HG03280 (cell line): Measurements from ENCODE around the gene RACK1.

Source experiments
- ATAC-seq: cut with Tn5 transposase; IDR thresholded peaks from one replicate; pipeline ENCODE4 v1.9.1; 2021; ENCODE audit warnings: mild to moderate bottlenecking, moderate library complexity; ENCODE audit not compliant: unreplicated experiment

Gene RACK1

DNA sequence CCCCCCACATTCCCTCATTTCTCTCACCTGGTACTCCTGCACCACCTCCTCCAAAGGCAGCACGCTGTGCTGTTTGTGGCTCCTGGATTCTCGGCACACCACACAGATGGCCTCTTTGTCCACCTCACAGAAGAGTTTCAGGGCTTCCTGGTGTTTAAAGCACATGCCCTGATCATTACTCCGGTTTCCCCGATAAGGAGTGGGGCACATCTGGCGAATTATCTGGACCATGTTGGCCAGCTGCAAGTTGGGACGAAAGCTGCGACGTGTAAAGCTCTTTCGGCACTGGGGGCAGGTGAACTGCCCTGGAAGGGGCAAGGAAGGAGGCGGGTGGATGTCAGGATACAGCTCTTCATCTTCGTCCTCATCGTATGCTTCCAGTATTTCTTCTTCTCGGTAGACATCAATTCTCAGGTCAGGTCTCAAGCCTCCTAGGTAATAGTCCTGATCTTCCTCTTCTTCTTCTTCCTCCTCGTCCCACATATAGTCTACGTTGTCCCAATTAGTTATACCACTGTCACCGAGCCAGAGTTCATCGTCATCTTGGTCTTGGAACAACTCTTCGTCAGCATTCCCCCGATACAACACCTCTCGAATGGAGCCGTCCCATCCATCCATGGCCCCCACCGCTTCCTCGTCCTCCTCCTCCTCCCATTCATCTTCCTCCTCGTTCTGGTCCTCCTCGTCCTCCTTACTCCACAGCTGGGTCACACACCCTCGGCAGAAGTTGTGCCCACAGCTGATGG, 16.4 kb upstream of the RACK1 start:
- no peak for ATAC-seq

DNA sequence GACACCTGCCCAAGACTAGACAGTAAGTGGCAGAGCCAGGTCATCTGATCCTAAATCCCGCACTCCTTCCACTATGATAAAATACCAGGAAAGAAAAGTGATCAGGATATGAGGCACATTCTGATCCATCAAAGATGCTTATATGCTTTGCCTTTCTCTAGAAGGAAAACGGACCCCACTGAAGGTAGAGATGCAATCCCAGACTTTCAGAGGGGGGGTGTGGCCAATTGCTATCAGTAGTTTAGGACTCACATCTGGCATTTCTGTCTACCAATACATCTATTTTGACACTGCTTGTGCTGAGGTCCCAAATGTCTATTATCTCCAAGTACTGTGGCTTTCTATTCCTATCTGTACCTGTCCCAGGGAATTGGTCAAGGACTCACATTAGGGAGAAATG, 15.6 kb upstream of the RACK1 start:
- no peak for ATAC-seq

DNA sequence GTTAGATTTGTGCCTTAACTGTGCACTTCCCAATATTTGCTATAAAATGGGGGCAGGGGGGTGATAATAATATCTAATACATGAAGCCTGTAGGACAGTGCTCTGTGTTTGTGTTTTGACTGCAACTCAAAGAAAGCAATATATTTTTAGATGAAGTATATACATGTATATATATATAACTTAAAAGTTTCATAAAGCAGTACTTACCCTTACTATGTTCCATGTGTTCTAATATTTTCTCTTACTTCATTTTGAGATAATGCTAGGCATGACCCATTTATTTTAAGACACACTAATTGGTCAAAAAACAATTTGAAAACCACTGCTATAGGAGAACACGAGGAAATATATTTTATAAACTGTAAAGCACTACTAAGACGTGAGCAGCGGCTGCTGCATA, 14.9 kb upstream of the RACK1 start:
- ATAC-seq, result no peak

DNA sequence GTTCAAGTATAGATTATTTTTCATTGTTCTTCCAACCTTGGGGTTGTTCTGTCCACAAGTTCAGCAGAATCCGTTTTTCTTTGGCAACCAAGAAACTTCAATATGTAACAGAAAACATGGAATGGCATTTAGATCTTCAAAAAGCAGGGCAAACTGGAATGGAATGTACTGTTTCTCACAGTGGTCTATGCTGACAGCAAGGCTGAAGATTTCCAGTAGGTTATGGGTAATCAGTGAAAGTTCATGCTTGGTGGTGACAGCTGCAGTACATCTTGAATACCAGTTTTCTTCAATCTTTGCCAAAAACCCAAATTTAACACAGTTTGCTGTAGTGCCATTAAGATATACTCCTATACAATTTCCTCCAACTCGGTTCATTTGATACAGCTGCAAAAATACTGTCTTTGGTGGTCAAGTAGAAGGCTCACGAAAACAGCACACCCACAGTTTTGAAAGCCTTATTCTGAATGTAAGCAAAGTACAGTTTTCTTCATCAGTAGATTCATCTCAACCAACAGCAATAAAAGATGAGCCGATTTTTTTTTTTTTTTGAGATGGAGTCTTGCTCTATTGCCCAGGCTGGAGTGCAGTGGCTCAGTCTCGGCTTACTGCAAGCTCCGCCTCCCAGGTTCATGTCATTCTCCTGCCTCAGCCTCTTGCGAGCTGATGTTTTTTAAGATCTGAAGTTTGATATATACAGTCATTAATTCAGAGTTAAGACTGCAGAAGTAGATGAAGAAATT, 12.3 kb upstream of the RACK1 start:
- no peak for ATAC-seq

DNA sequence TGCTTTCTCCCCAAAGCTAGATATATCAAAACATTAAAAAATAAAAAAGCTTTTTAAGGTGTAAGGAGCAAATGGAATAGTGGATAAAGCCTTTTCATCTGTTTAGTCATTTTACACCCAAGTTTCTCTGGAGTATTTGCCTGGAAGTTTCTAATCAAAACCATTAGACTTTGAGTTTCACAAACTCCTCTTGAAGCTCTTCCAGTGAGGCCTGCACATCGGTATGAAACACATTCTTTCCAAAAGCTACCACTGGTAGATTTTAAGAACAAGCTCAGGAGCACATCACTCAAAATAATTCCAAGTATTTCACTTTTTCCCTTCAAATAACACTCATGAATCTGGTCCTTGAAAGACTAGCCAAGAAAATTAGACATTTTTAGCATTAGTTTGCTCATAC, 11.6 kb upstream of the RACK1 start:
- ATAC-seq, result no peak

DNA sequence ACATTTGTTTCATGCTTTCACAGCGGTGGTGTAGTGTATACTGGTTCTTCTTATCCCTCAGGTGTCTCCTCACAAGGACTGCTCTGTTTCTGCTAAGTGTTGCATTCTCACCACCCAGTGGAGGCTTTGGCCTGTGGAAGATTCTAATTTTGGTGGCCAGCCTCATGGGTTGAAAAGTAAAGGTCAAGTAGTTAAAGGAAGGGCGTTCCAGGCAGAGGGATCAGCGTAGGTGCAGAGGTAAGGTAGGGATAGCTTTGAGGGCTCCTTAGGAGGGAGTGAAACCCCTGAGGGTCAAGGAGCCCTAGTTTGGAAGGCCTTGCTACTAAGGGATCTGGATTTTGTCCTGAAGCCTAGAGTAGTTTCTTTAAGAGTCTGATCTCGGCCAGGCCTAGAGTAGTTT, 4.6 kb upstream of the RACK1 start:
- no peak for ATAC-seq

DNA sequence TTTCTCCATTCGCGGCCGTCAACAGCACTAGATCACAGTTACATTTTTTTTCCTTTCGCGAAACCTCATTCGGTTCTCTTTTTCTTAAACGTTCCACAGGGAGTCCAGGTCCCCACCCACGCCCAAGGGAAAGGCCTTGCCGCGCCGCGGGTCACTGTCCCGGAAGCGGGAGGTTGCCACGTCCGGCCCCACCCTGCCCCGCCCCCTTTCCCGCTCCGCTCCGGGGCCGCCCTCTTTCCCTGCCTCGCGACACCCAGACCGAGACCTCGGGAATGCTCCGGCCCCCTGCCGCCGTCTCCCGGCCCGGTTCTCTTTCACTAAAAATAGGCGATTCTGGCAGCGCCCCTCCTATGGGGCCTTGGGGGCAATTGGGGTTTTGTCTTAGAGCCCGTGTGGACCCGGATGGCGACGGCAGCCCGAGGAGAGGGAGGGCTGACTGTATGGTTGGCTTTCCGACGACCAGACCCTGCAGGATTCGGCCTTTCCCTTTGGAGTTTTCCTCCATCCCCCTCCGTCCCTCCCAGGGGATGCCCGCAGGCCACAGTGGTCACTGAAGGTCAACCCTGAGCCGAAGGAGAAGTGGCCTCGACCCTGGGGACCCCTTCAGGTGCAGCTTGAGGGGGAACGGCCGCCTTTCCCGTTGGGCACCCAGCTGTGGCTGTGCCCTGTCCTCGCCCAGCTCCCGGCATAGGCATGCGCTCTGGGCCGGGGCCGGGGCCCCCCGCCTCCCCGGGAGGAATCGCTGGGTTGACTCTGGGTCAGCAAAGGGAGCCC, 2.8 kb upstream of the RACK1 start:
- peak; percentile 52 for ATAC-seq

DNA sequence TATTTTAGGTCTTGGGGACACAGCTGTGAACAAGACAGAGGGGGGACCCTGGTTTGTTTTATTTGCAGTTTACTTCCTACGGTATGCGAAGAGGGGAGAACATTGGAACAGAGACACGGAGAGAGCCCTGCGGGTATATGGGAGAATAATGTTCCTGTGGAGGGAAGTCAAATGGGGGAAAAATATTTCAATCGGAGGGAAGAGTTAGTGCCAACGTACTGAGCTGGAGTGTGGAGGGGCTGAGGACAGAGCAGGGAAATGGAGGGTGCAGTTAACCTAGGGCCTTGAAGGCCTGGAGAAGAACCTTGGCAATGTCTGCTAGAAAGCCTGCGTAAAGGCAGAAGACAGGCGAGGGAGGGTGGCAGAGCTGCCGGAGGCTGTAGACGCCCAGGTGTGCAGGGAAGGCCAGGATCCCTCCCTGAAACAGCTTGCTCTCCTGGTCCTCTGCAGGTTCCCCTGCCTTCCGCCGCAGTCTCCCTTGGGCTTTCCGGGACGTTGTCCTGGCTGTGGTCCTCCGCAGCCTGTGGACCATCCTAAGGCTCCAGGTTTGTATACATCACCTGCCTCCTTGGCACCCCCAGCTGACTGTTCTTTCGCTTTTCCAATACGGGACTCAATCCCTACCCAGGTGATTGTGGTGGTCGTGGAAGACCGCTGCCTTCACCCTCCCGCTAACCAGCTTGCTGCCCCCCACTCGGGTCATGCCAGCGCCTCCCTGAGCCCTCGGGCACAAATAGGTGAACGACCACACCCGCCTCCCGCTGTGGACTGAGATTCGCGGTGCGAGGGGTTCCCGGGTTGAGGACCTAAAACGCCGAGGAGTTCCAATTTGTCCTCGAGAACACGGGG, 1.9 kb upstream of the RACK1 start:
- ATAC-seq, result peak; percentile 2

DNA sequence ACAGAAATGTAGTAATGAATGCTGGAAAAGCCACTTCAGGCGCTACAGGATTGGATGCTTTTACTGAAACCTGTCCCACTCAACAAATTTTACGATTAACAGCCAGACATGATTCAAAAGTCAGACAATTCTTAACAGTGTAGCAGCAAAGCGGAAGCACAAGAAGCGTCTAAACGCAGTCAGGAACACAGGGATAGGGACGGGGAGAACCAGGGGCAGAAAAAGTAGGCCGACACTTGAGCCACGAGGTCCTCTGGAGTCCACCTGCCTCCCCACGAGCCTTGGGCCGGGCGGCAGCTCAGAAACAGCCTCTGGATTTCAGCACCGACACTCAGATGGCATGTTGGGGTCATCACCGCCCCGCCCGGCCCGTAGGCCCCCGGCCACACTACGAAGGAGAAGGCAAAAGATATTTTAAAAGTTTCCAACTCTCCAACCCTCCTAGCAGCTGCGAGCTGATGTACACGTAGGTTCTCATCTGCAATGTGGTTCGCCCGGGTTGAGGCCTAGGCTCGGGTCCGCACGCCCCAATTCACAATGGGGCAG, 615 bp downstream of the RACK1 start:
- no peak for ATAC-seq

DNA sequence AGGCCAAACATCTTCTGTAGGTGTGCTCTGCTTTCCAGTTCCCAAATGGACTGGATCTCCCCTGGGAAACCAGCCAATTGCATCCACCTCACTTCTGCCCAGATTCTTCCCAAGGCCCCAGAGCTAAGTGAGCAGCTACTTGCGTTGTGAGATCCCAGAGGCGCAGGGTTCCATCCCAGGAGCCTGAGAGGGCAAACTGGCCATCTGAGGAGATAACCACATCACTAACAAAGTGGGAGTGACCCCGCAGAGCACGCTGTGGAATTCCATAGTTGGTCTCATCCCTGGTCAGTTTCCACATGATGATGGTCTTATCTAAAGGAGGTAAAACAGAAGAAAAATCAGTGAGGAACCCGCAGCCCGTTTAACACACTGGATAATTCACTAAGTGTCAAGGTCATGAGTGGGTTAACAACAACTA, 1.7 kb downstream of the RACK1 start:
- no peak for ATAC-seq

DNA sequence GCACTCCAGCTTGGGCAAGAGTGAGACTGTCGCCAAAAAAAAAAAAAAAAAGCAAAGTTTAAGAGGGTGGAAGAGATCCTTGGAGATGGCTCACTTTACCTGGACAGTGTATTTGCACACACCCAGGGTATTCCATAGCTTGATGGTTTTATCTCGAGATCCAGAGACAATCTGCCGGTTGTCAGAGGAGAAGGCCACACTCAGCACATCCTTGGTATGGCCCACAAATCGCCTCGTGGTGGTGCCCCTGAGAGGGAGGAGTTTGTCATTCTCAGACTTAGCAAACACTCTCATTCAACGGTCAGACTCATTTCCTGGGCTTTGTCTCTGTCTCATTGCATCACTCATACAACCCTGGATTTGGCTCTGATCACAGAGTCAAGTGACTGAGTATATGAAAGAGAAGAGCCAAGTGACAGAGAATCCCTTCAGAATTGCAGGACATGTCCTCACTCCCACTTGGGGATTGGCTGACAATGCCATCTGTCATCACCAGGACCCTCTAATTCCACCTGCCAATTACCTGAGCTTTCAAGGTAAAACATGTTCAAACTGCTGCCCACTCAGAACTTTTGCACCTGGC, 2.2 kb downstream of the RACK1 start:
- no peak for ATAC-seq

DNA sequence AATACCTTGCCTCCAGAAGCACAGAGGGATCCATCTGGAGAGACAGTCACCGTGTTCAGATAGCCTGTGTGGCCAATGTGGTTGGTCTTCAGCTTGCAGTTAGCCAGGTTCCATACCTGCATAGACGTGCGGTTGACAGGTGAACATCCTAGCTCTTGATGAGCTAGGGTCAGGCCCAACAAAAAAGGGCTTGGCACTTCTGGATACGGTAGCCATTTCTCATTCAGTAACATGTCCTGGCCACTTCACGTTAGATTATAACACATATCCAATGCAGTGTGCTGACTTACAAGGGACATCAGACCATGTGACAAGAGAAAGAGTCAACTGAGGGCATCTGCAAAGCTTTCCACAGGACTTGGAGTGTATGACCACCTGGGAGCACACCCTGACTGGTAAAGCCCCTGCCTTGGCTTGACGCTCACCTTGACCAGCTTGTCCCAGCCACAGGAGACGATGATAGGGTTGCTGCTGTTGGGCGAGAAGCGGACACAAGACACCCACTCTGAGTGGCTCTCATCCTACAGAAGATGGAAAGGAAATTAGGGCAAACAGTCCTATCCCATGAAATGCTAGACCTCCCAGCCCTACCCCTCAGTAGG, 4.5 kb downstream of the RACK1 start:
- ATAC-seq, result no peak

DNA sequence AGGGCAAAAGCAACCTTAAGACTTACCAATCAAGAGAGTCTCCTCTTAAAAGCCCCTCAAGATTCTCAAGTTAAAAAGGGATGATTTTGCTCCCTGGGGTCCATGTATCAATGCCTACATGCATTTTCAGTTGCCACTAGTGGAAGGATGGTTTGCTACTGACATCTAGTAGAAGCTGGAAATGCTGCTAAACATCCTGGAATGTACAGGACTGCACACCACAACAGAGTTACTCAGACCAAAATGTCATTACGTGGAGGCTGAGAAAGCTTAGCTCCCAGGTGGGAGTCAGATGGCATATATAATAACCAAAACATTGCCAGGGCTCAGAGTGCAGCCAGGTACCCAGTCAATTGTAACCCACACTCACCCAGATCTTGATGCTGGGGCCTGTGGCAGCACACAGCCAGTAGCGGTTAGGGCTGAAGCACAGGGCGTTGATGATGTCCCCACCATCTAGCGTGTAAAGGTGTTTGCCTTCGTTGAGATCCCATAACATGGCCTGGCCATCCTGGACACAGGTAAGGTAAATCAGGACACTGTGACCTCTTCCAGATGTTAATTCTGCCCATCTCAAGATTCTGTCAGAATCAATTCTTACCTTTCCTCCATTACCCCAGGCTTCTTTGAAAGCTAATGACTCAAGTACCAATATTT, 5.8 kb downstream of the RACK1 start:
- no peak for ATAC-seq

DNA sequence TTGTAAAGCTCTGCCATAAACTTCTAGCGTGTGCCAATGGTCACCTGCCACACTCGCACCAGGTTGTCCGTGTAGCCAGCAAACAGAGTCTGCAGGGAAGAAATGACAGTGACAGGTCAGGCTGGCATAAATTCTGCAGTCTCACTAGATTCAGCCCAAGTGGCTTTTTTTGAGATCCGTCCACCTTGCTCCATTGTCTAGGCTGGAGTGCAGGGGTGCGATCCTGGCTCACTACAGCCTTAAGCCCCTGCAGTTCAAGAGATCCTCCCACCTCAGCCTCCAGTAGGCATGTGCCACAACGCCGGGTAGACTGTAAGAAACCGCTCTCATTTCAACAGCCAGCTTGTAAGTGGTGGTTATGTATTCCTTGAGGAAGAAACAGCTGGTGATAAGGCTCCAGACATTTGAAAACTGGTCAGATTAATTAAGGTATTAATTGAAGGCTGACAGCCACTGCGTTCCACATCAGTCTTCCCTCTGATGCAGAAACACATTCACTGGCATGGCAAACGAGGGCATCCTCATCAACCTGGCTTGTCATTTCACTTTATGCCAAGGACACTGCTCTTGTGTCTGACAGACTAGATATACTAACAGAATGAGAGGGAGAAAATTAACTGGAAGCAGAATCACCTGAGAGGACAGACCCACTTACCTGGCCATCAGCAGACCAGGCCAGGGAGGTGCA, 6.6 kb downstream of the RACK1 start:
- no peak for ATAC-seq

DNA sequence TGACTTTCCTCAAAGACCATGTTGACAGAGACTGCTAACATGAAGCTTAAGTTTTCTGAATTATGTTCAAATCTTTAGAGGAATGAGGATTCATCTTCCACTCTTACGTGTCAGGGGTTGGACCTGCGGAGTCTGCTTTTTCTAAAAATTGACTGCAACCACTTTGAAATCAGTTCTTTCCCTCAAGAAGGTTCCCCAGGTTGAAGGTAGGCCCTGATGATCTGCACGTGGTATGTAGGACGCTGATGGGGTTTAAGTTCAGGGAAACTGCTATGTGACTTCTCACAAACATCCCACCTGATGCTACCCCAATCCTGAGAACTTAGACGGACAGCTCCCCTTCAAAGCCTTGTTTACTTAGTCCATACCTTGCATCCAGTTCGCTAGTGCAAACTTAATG, 7.2 kb downstream of the RACK1 start:
- ATAC-seq, result no peak

DNA sequence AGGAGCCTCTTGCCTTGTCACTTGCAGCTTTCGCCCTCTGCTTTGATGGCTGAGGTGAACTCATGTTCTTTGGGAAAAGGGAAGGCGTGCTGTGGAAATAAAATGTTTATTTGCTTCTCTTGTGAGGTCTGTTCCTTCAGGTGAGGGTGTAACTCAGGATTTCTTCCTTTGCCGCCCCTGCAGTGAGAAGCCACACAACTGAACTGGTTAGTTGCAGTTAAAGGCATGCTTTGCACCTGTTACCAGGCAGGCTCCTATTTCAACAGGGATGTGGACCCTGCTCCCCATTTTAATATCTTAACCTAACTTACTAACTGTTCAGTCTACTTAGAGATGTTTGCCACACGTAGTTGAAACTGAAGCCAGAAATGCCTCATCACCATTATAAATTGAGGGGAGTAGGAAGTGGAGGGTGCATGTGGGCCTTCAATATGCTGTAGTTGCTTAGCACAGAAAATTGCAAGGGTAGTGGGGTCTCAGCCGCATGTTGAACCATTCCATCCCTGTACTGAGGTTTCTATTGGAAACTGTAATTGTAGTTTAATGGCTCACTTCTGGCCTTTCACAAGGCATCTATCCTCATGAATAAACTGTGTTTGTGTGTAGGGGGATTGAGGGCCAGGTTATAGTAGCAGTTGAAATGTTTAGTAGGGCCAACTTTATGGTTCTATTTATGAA, 7.9 kb downstream of the RACK1 start:
- no peak for ATAC-seq

DNA sequence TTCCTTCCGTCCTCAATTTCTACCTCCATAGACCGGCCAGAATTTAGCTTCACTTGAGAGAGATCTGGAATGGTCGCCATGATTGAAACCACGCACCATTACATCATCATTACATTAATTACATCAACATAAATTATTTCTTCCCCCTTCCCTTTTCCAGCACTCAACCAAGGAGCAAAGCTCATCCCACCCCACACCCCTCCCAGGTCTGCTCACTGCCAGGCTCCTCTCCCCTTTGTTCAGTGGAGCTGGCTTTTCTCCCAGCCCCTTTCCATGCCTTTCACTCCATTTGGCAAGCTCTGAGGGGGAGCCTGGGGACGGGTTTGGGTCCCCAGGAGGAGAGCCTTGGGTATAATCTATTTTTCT, 8.4 kb downstream of the RACK1 start:
- no peak for ATAC-seq
